ENCODE measurements around the gene EIF5A.

Gene EIF5A

GRCh38 chr17:7289256-7290032 is 18.0 kb upstream of the EIF5A start:
- DNase-seq: no peak

DNA sequence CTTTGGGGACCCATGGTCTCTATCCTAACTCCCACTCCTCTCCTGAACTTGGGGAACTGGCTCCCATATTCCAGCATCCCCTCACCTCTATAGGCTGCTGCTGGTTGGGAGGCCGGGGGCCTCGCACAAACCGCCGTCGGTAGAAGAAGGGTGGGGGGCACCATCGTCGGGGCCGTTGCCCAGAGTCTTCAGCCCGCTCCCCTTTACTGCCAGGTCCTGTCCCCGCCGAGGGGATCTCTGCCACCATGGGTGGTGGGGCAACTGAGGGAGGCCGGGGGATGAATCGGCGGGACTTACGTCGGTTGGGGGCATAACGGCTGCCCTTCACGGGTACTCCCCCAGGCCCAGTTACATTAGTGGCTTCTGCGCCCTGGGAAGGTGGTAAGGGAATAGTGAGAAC is 17.3 kb upstream of the EIF5A start:
- DNase-seq: no peak

DNA sequence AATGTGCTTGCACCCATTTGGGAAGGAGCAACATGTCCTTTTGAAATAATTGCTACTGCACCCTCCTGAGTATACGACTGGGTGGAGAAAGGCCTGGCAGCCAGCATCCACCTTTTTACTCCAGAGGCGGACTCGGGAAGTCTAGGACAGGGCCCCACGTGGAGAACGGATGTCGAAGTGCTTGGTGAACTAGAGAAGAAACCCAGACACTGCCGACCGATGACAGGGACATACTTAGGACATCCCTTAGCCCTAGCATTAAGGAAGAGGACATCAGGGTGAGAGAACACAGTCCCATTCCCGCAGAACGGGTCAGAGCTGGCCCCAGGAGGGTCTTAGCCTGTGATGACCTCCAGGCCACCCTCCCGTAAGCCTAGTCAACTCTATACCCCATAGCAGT is 16.7 kb upstream of the EIF5A start:
- DNase-seq: no peak

DNA sequence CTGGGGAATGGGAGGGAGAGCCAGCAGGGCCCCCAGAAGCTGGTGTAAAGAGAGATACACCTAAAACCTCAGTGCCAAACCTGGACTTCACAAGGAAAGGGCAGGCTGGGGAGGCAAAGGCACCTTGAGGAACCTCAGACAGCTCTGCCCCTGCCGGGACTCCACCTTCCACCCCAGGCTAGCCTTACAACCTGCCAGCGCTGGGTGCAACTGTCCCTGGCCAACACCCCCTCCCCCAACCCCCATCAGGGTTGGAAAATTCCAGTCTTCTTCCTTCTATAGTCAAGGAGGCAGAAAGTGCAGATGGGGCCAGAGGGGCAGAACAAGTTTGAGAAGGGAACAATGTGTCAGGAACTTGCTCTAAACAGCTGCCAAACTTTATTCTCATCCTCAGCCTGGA is 15.2 kb upstream of the EIF5A start:
- DNase-seq: no peak

DNA sequence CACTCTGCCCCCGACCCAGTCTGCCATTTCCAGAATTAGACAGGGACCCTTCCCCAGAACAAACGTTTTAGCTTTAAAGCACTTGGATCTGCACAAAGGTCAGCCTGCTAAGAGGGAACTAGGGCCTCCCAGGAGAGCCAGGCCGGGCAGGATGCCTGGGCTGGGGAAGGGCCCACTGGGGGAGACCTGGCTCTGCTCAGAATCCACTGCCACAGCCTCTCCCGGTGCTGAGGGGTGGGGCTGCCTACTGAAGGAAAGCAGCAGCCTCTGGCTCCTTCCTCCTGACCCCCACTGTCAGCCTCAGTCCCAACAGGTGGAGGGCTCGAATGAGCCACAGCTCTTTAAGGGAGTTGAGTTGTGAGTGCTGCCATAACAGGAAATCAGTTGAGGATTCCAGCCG is 14.7 kb upstream of the EIF5A start:
- no peak for DNase-seq

DNA sequence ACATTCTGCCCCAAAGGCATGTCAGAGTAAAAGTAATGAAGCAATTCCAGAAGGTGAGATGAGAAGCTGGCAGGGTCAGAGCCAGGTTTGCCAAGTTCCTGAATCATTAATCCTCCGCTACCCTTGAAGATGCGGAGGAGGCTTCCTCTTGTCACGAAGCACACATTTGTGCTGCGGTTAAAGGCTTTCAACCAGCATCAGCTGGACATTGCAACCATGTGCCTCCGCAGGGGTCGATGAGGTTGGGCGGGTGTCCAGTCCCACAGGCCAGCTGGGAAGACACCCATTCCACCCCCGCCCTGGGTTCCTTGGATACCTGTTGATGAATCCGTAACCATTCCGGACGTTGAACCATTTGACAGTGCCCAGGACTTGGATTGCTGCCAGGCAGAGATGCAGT is 14.3 kb upstream of the EIF5A start:
- no peak for DNase-seq

DNA sequence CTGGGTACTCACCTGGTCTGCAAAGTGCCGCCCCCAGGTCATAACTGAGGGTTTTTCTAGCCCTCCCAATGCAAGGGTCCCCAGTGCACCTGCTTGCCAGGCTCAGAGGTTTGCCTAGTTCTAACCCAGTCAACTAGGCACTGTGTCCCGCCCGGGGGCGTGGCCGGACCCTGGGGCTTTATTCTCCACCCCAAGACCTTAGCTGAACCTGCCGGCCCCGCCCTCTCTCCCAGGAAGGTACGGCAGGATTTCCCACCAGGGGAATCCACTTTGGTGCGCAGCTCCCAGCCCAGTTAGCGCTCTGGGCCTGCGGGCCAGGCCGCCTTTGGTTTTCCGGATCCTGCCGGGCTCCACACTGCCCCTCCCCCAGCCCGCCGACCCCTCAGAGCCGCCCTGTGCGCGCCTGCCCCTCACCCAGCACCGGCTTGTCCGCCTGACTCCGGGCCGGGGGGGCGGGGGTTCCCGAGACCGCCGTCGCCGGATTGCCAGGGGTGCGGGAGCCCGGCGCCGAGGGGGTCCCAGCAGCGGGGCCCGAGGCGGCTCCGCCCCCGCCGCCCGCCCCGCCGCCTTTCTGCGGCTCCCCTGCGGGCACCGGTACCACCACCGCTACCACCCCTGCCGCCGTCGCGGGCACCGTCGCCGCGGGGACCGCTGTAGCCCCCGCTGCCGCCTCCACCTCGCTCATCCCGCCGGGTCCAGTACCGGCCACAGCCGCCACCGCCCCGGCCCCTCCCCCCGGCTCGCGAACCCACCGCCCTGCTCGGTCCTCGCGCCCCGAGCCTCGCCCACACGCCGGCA is 13.4 kb upstream of the EIF5A start:
- DNase-seq: no peak

- peak; percentile 85 for DNase-seq
These were observed 12.7 kb upstream of the EIF5A start, which contains the start of gene YBX2 for GRCh38 chr17:7294614-7295153. Gene YBX2, minus strand, starts transcription at chr17:7294639. Its CDS starts 139 bp downstream, at chr17:7294500.

- no peak for DNase-seq
These were observed 11.9 kb upstream of the EIF5A start for GRCh38 chr17:7295230-7296180.

GRCh38 chr17:7296189-7296861 is 11.1 kb upstream of the EIF5A start:
- DNase-seq: peak; percentile 71

- DNase-seq: no peak
These were observed 3.2 kb upstream of the EIF5A start for GRCh38 chr17:7304179-7304578.

GRCh38 chr17:7307686-7308624 is 527 bp downstream of the EIF5A start:
- DNase-seq: peak; percentile 66

GRCh38 chr17:7308625-7309433 is 1.4 kb downstream of the EIF5A start:
- peak; percentile 96 for DNase-seq

GRCh38 chr17:7309628-7310027 is 2.2 kb downstream of the EIF5A start:
- no peak for DNase-seq

- DNase-seq: no peak
These were observed 3.8 kb downstream of the EIF5A start for GRCh38 chr17:7311110-7311705.

DNA sequence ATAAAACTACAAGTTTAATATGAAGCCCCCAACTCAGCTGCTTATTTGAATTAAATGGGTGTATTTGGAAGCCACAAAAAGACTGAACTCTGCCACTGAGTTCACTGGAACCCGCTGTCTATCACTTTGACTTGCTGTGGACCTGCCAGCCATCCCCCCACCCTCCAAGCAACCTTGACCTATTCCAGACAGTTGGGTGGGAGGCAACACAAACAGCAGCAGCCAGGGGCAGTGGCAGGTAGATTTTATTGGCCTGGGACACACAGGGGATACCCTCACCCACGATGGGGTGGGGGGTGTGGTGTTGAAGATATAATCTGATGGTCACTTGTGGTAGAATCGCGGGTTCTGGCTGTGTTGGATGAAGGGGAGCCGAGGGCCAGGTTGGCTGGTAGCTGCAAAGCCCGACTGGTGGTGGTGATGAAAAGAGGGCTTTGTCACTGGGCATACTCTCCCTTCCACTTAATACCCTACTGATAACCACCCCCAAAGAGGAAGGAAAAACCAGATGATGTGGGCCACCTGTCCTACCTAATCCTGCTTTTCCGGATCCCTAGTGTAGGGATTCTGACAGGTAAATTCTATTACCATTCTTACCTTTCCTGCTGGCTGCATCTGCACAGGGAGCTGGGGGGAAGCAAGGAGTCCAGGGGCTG is 5.1 kb downstream of the EIF5A start:
- no peak for DNase-seq

DNA sequence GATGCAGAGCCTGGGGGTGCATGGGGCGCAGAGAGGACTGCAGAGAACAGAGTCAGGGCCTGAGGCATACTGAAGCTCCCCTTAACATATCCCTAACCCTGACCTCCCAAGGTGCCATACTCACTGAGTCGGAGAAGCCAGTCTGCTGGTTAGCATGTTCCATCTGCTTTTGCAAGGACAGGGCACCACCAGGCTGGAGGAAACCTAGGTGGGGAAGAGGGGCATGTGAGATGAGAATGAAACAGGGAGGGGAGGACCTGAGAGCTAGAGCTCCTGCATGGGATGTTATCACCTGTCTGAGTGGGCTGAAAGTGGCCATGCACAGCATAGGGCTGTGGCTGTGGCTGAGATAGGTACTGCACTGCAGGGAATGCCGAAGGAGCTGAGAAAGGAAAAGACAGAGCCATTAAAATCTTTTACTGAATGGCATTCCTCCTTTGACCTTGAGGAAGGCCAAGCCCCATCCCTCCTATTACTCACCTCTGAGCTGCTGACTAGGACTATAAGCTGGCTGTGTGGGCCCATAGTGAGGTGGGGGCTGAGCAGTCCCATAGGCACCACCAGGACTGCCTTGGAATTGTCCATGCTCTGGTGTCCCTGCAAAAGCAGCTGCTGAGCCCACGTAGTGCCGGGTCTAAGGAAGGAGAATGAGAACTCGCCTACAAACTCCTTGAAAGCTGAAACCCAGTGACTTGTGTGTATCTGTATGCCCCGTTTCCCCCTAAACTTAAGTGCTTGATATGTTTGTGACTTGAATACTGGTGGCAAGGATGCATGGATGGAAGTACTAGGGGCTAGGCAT is 5.9 kb downstream of the EIF5A start:
- DNase-seq: no peak

Data from CD4-positive, alpha-beta T cell treated with Interleukin-21 for 1 hour (primary cell).